OCI-LY3 (cell line): ENCODE data around the gene DNPEP.

Experiments used
- H2AFZ ChIP-seq: fragments of 200-600, 300-600 bp; shearing (Covaris generic); 2 replicates; pipeline ENCODE4 v1.6.0; 2014; ENCODE audit warnings: antibody characterized with exemption, low read depth, low read length
- H3K27ac ChIP-seq: fragments of 200-600, 300-600 bp; sonication (generic); 2 replicates; pipeline ENCODE4 v1.5.1; 2014; ENCODE audit warnings: mild to moderate bottlenecking, low read length, moderate library complexity, mixed read lengths
- H3K27me3 ChIP-seq: fragments of 200-600, 300-600 bp; sonication (generic); 2 replicates; pipeline ENCODE4 v1.6.1; 2014; ENCODE audit warnings: low read depth, low read length, mixed read lengths
- H3K36me3 ChIP-seq: fragments of 200-600, 300-600 bp; sonication (generic); replicated peaks from 2 replicates; pipeline ENCODE3; 2014; ENCODE audit warnings: low read depth, low read length, mixed read lengths
- H3K4me1 ChIP-seq: fragments of 300-600, 200-600 bp; sonication (generic); 2 replicates; pipeline ENCODE4 v1.6.1; 2014; ENCODE audit warnings: low read length, mixed read lengths
- H3K4me2 ChIP-seq: fragments of 200-600, 300-600 bp; sonication (generic); 2 replicates; pipeline ENCODE4 v1.6.1; 2014; ENCODE audit warnings: low read length, mixed read lengths
- H3K4me3 ChIP-seq: fragments of 300-600, 200-600 bp; sonication (generic); 2 replicates; pipeline ENCODE4 v1.5.1; 2014; ENCODE audit warnings: antibody characterized with exemption, mild to moderate bottlenecking, low read length, moderate library complexity
- H3K79me2 ChIP-seq: fragments of 300-600, 200-600 bp; shearing (Covaris generic); 2 replicates; pipeline ENCODE4 v1.6.1; 2014; ENCODE audit warnings: mild to moderate bottlenecking, low read length, mixed read lengths
- H3K9ac ChIP-seq: fragments of 300-600, 200-600 bp; shearing (Covaris generic); 2 replicates; pipeline ENCODE4 v1.6.0; 2014; ENCODE audit warnings: mild to moderate bottlenecking, low read length, moderate library complexity
- H3K9me3 ChIP-seq: fragments of 200-600, 300-600 bp; shearing (Covaris generic); 2 replicates; pipeline ENCODE4 v1.6.1; 2014; ENCODE audit warnings: low read length, mixed read lengths; ENCODE audit not compliant: insufficient read depth
- H4K20me1 ChIP-seq: fragments of 200-600, 300-600 bp; sonication (generic); 2 replicates; pipeline ENCODE4 v1.6.1; 2016; ENCODE audit warnings: low read length, mixed read lengths; ENCODE audit not compliant: insufficient read depth
- CTCF ChIP-seq: fragments of 200-600, 300-600 bp; sonication (generic); IDR thresholded peaks from 2 replicates; pipeline ENCODE4 v1.5.1; 2014; ENCODE audit warnings: antibody characterized with exemption, low read length, low read depth
- EZH2phosphoT487 ChIP-seq: fragments of 200-600 bp; shearing (Covaris generic); IDR thresholded peaks from 2 replicates; pipeline ENCODE4 v1.6.1; 2018; ENCODE audit warnings: antibody characterized with exemption, mixed run types, low read depth

The DNPEP gene

DNA sequence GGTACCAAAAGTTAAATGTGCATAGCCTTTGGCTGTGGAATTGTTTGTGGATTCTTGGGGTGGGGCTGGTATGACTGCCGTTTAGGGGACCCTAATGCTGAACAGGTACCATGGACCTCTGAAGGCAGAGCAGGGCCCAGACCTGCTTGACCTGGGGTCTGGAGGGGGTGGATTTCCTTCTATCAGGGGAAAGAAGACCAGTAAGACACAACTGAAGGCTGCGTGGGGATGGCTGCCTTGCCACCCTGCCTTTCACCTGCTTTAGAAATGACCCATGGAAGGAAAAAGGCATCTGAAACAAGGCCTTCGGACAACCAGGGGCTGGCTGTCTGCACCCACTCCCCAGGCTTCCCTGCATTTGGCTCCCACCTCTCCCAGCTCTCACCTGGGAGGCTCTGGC, 37.5 kb downstream of the DNPEP start:
- Histone ChIP-seq H3K36me3 (no peaks in the 10 kb centered on the region), H4K20me1 (no peaks in the 10 kb centered on the region), H2AFZ (no peak overlapping the region), H3K27me3 (peaks cover 19% of the 10 kb centered on the region; the same call in 1 of the 2 replicates), H3K4me1 (peaks cover 11% of the 10 kb centered on the region; the same call in 1 of the 2 replicates), H3K4me3 (no peak overlapping the region), H3K9me3 (no peaks in the 10 kb centered on the region), H3K4me2 (no peak overlapping the region), H3K79me2 (no peaks in the 10 kb centered on the region), H3K27ac (no peak overlapping the region), H3K9ac (no peak overlapping the region)
- TF ChIP-seq CTCF = no peak
- TF ChIP-seq EZH2phosphoT487 = no peak

DNA sequence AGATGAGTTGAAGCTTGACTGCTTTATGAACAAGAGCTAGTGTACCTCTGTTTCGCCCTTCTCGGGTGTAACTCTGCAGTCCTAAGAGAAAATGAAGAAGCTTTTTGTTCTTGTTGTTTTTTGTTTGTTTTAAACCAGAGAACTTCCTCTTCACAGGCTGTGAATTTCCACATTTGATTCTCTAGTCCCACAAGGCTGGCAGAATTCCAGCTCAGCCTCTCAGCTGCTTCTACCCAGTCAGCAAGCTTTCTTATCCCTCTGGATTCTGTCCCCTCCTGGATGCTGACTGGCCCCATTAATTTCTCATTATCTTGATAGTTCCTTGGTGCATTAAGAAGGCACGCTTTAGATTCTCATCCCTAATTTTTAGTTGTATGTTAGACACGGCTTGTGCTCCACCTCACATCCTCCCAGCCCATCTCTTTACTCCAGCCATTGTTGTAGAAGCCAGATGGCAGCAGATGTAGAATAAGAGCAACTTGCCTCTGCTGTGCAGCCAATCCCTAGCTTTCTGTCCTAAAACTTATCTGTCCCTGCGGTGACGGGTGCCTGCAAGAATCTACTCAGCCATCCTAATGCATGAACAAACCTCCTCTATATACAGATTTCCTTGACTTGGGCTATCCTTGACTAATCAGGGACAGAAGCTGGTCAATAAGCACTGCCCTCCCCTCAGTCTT, 42.8 kb downstream of the DNPEP start:
- H3K36me3 ChIP-seq = no peaks in the 10 kb centered on the region
- no peak overlapping the region for H3K4me3 ChIP-seq
- H3K79me2 ChIP-seq = no peaks in the 10 kb centered on the region
- H3K4me2 ChIP-seq = peak overlapping the region; percentile 12; the same call in 1 of the 2 replicates
- H3K9me3 ChIP-seq = no peaks in the 10 kb centered on the region
- H3K4me1 ChIP-seq = peaks cover 8% of the 10 kb centered on the region
- H2AFZ ChIP-seq = no peak overlapping the region
- no peak overlapping the region for H3K27ac ChIP-seq
- H4K20me1 ChIP-seq = no peaks in the 10 kb centered on the region
- H3K27me3 ChIP-seq = 0 out of 2 replicates have a peak, but pooled peaks cover 4% of the 10 kb centered on the region
- TF ChIP-seq EZH2phosphoT487 = no peak
- no peak for TF ChIP-seq CTCF
- H3K9ac ChIP-seq = no peak overlapping the region

DNA sequence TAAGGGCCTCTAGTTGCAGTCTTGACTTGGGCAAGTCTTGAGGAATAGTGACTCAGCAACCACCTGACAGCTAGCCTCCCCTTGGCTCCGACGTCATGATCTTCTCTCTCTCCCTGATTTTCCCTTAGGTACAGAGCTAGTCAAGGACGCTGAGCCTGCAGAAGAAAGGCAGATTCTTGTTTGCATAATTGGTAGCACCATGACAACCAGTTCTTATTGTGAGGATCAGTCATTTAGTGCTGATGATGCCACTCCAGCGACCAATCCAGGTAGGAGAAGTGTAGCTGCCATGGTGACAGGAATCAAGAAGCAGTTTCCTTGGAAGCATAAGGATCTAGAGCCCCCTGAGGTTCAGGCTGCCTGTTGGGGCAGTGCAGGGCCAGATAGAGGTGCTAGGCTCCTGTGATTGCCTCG, 52.3 kb downstream of the DNPEP start:
- no peaks in the 10 kb centered on the region for H3K79me2 ChIP-seq
- no peaks in the 10 kb centered on the region for H3K27me3 ChIP-seq
- H3K4me2 ChIP-seq = no peak overlapping the region
- no peaks in the 10 kb centered on the region for H4K20me1 ChIP-seq
- no peak overlapping the region for H3K9ac ChIP-seq
- H3K4me1 ChIP-seq = peaks cover 4% of the 10 kb centered on the region; the same call in 1 of the 2 replicates
- TF ChIP-seq EZH2phosphoT487 = no peak
- no peak overlapping the region for H2AFZ ChIP-seq
- no peak overlapping the region for H3K27ac ChIP-seq
- no peaks in the 10 kb centered on the region for H3K36me3 ChIP-seq
- H3K4me3 ChIP-seq = no peak overlapping the region
- H3K9me3 ChIP-seq = no peaks in the 10 kb centered on the region; the same call in 1 of the 2 replicates

DNA sequence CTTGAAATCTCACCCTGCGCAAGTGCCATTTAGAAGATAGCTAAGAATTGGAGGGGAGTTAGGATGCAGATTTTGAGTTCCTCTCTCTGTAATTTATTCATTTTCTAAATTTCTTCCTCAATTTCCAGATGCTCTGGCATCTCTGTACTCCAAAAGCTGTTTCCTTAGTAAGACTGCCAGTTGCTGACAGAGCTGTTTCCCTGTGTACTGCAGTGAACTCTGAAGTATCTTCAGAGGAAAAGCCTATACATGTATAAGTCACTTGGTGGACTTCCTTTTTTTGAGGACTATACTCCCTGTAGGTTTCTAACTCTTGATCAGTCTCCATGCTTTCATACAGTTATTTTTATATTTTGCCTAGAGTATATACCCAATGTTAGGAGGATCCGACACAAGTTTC, 53.6 kb downstream of the DNPEP start:
- TF ChIP-seq EZH2phosphoT487 (no peak), CTCF (no peak)
- Histone ChIP-seq H3K27ac (no peak overlapping the region), H3K4me1 (peaks cover 4% of the 10 kb centered on the region; the same call in 1 of the 2 replicates), H3K79me2 (no peaks in the 10 kb centered on the region), H3K4me2 (no peak overlapping the region), H3K9ac (no peak overlapping the region), H4K20me1 (no peaks in the 10 kb centered on the region), H3K27me3 (no peaks in the 10 kb centered on the region), H3K36me3 (no peaks in the 10 kb centered on the region), H3K9me3 (no peaks in the 10 kb centered on the region; the same call in 1 of the 2 replicates), H3K4me3 (no peak overlapping the region), H2AFZ (no peak overlapping the region)
